K562 (cell line): ENCODE results near the gene CFAP410. TPM values are rescaled to one million over a fixed set of nuclear protein-coding genes. Genes with fewer than 3 reads are reported as not detected.

ENCODE experiments used
- ATAC-seq: fragments of 200-7000 bp; cut with Tn5 transposase; 3 replicates; pipeline ENCODE4 v1.9.1; 2020; ENCODE audit warnings: moderate library complexity
- BruUV-seq: library from RNA; stranded (reverse); fragments of 400-500 nt; replicated peaks from 2 replicates; lab custom pipeline; 2021; lab: Mats Ljungman, UMichigan
- CTCF ChIA-PET: fragments of 300-600 bp; formaldehyde crosslinking; extraction: SDS; loops from one replicate; lab custom pipeline; 2021; ENCODE audit warnings: low intra/inter-chr PET ratio; lab: Yijun Ruan, JAX
- POLR2A ChIA-PET: fragments of 300-600, 350-650 bp; sonication (Branson Sonifier 250); formaldehyde crosslinking; extraction: SDS; loops from one replicate; lab custom pipeline; 2021; ENCODE audit warnings: antibody characterized with exemption, inconsistent platforms; lab: Yijun Ruan, JAX
- DNase-seq, 4 experiments: peaks; one replicate each; pipeline versions ENCODE4 v3.0.0 to v3.0.0-alpha.2; 2011 to 2018; ENCODE audit warnings: low spot score in 3 of 4, mixed read lengths in 3 of 4; ENCODE audit errors: extremely low read depth in 1 of 4
- FAIRE-seq: peaks from 2 replicates; lab custom pipeline; 2011; peaks lifted over from hg19 to GRCh38; lab: Jason Lieb, UNC
- H2AFZ ChIP-seq: 2 replicates; pipeline ENCODE4 v1.6.0; 2011; ENCODE audit warnings: low read depth, low read length, control low read depth, inconsistent platforms
- H3K27ac ChIP-seq: fragments of 200-600 bp; 3 replicates; pipeline ENCODE4 v1.8.0; 2011; ENCODE audit warnings: low read depth, mild to moderate bottlenecking, control low read depth, inconsistent platforms, low read length, moderate library complexity, mixed read lengths; ENCODE audit errors: extremely low read depth
- H3K27me3 ChIP-seq, 2 experiments: fragments of 300-600 bp in 1 of 2; 2 replicates in 1 of 2; 3 replicates in 1 of 2; pipeline versions ENCODE4 v1.6.0 to v1.8.0; 2011; ENCODE audit warnings: inconsistent platforms in 2 of 2, low read length in 2 of 2, mild to moderate bottlenecking in 1 of 2, mixed read lengths in 1 of 2, moderate library complexity in 1 of 2; ENCODE audit not compliant: control insufficient read depth in 2 of 2, insufficient read depth in 2 of 2
- H3K36me3 ChIP-seq: fragments of 300-600 bp; 3 replicates; pipeline ENCODE4 v1.8.0; 2011; ENCODE audit warnings: mild to moderate bottlenecking, low read length, inconsistent platforms; ENCODE audit not compliant: control insufficient read depth, insufficient read depth
- H3K4me1 ChIP-seq, 2 experiments: fragments of 200-600 bp in 1 of 2; replicated peaks in 1 of 2; 2 replicates in 1 of 2; 3 replicates in 1 of 2; pipeline versions ENCODE4 v1.5.1 to v1.8.0; 2011; ENCODE audit warnings: inconsistent platforms in 2 of 2, low read length in 2 of 2, mild to moderate bottlenecking in 1 of 2, mixed read lengths in 1 of 2, moderate library complexity in 1 of 2; ENCODE audit not compliant: control insufficient read depth in 2 of 2, insufficient read depth in 2 of 2
- H3K4me2 ChIP-seq: 2 replicates; pipeline ENCODE4 v1.6.1; 2011; ENCODE audit warnings: low read length, control low read depth, inconsistent platforms, mixed read lengths; ENCODE audit not compliant: insufficient read depth
- H3K4me3 ChIP-seq: fragments of 200-600 bp; sonication (generic), shearing (Covaris generic); 2 replicates; pipeline ENCODE4 v1.5.1; 2016; ENCODE audit warnings: control low read depth, inconsistent platforms
- H3K79me2 ChIP-seq: fragments of 200-600 bp; 3 replicates; pipeline ENCODE4 v1.8.0; 2011; ENCODE audit warnings: low read length, inconsistent platforms; ENCODE audit not compliant: control insufficient read depth, insufficient read depth
- H3K9ac ChIP-seq, 2 experiments: 2 replicates each; pipeline versions ENCODE4 v1.6.0 to v1.6.1; 2011; ENCODE audit warnings: low read depth in 2 of 2, low read length in 2 of 2, control low read depth in 1 of 2, inconsistent platforms in 1 of 2, mild to moderate bottlenecking in 1 of 2, mixed read lengths in 1 of 2; ENCODE audit not compliant: insufficient read depth in 1 of 2
- H3K9me1 ChIP-seq: one replicate; pipeline ENCODE4 v1.6.0; 2011; ENCODE audit warnings: inconsistent platforms, mild to moderate bottlenecking, low read length, moderate library complexity; ENCODE audit not compliant: control insufficient read depth, insufficient read depth
- H3K9me3 ChIP-seq: replicated peaks from 2 replicates; pipeline ENCODE4 v1.5.1; 2011; ENCODE audit warnings: low read depth, low read length, inconsistent platforms; ENCODE audit not compliant: control insufficient read depth, insufficient read depth
- H4K20me1 ChIP-seq: replicated peaks from 2 replicates; pipeline ENCODE4 v1.6.1; 2011; ENCODE audit warnings: low read length, inconsistent platforms, mixed read lengths; ENCODE audit not compliant: control insufficient read depth, insufficient read depth
- BRD4 ChIP-seq: fragments of 200-600 bp; sonication (generic); IDR thresholded peaks from 2 replicates; pipeline ENCODE4 v1.6.1; 2017; ENCODE audit warnings: inconsistent platforms
- CEBPB ChIP-seq: fragments of 450-650 bp; IDR thresholded peaks from 2 replicates; pipeline ENCODE4 v1.6.1; 2016; ENCODE audit warnings: missing genetic modification characterization, missing compliant biosample characterization
- DNMT1 ChIP-seq: fragments of 450-650 bp; IDR thresholded peaks from 2 replicates; pipeline ENCODE4 v1.6.1; 2016; ENCODE audit warnings: antibody characterized with exemption, mild to moderate bottlenecking
- FOXJ3 ChIP-seq: sonication (generic); formaldehyde crosslinking; IDR thresholded peaks from 2 replicates; pipeline ENCODE4 v1.4.0; 2020; ENCODE audit warnings: mild to moderate bottlenecking, missing genetic modification reagents
- GATAD2B ChIP-seq: fragments of 450-650 bp; IDR thresholded peaks from 2 replicates; pipeline ENCODE4 v1.6.1; 2017; ENCODE audit warnings: mild to moderate bottlenecking, borderline replicate concordance
- HDAC3 ChIP-seq: fragments of 450-650 bp; IDR thresholded peaks from 2 replicates; pipeline ENCODE4 v1.6.1; 2018; ENCODE audit warnings: borderline replicate concordance, mild to moderate bottlenecking, moderate library complexity; ENCODE audit not compliant: partially characterized antibody
- MYC ChIP-seq, 2 experiments: fragments of 250-450 bp in 1 of 2; sonication (Bioruptor Pico) in 1 of 2; IDR thresholded peaks; 2 replicates each; pipeline versions ENCODE4 v1.5.1 to v1.6.1; 2012 to 2021; ENCODE audit warnings: low read depth in 2 of 2, borderline replicate concordance in 1 of 2, improper control_type of control experiment in 1 of 2, low read length in 1 of 2, mild to moderate bottlenecking in 1 of 2, moderate library complexity in 1 of 2
- NUFIP1 ChIP-seq: fragments of 450-650 bp; IDR thresholded peaks from 2 replicates; pipeline ENCODE4 v1.6.1; 2018; ENCODE audit not compliant: partially characterized antibody
- POLR2G ChIP-seq: fragments of 200-400 bp; formaldehyde crosslinking; IDR thresholded peaks from 2 replicates; pipeline ENCODE4 v1.6.1; 2017; ENCODE audit warnings: low read depth, mild to moderate bottlenecking, antibody characterized with exemption, low read length, moderate library complexity
- RHOXF2B ChIP-seq: fragments of 250-450 bp; sonication (Bioruptor Pico); conservative IDR thresholded peaks from 2 replicates; pipeline ENCODE4 v1.5.1; 2021
- TEAD1 ChIP-seq, 2 experiments: fragments of 450-650 bp in 1 of 2; sonication (generic) in 1 of 2; formaldehyde crosslinking; IDR thresholded peaks; 2 replicates each; pipeline versions ENCODE4 v1.4.0 to v1.8.0; 2020 to 2022; ENCODE audit warnings: mild to moderate bottlenecking in 2 of 2, missing genetic modification reagents in 1 of 2
- ZNF644 ChIP-seq: fragments of 200-800 bp; sonication (Bioruptor generic); IDR thresholded peaks from 2 replicates; pipeline ENCODE4 v1.6.1; 2016; ENCODE audit warnings: low read depth, missing genetic modification characterization, missing compliant biosample characterization
- WGBS: fragments of 100-300 bp; shearing (Covaris generic); methylation state at CpG from one replicate; pipeline ENCODE4 v1.1.6; 2016; ENCODE audit warnings: low coverage, mixed read lengths; ENCODE audit not compliant: insufficient coverage; ENCODE audit errors: missing lambda C conversion rate; 5-methylcytosine and 5-hydroxymethylcytosine counted together
- in situ Hi-C: fragments of 300-500 bp; cut with MboI; formaldehyde crosslinking; loops from 4 replicates; pipeline ENCODE4 v1.15.0; 2018; ENCODE audit warnings: inconsistent platforms, mixed read lengths
- intact Hi-C: fragments of 100-400 bp; cut with micrococcal nuclease; formaldehyde crosslinking; loops from 2 replicates; pipeline ENCODE4 v1.14.2; 2022
- polyA plus RNA-seq, 8 experiments: library from polyadenylated mRNA; depleted of rRNA in 4 of 8; stranded (reverse) in 5 of 8; unstranded in 3 of 8; fragments of >200 nt; fragmentation: Nextera tagmentation in 2 of 8; fragmentation: Illumina TruSeq in 1 of 8; extraction: Ambion mirVana in 2 of 8; extraction: Trizol in 1 of 8; gene quantifications; 2 replicates each; pipeline versions ENCODE4 v1.2.1 to v1.2.3, GENCODE V29; 2011 to 2014; ENCODE audit warnings: inconsistent platforms in 1 of 8, missing spikeins in 1 of 8
- total RNA-seq, 7 experiments: library from RNA; depleted of rRNA in 6 of 7; stranded (reverse); fragments of >200 nt in 6 of 7; fragmentation: Illumina TruSeq in 2 of 7; extraction: Trizol in 2 of 7; gene quantifications; 2 replicates each; pipeline versions ENCODE4 v1.2.1 to v1.2.3, GENCODE V29; 2011 to 2021; ENCODE audit warnings: low replicate concordance in 1 of 7
- TF ChIP-seq, protein P1 (sequence below), 2 experiments: fragments of 150-350 bp in 1 of 2; IDR thresholded peaks; 2 replicates each; pipeline ENCODE4 v1.6.1; 2012 to 2016; ENCODE audit warnings: low read depth in 2 of 2, low read length in 2 of 2, mild to moderate bottlenecking in 1 of 2, moderate library complexity in 1 of 2

CFAP410 gene
- total and polyA plus RNA-seq, 9 of the 15 experiments (the other 6 are each of a cell fraction or from before 2014, with no cell fraction given): 0.07 to 17.3 (median 2.3) TPM

DNA sequence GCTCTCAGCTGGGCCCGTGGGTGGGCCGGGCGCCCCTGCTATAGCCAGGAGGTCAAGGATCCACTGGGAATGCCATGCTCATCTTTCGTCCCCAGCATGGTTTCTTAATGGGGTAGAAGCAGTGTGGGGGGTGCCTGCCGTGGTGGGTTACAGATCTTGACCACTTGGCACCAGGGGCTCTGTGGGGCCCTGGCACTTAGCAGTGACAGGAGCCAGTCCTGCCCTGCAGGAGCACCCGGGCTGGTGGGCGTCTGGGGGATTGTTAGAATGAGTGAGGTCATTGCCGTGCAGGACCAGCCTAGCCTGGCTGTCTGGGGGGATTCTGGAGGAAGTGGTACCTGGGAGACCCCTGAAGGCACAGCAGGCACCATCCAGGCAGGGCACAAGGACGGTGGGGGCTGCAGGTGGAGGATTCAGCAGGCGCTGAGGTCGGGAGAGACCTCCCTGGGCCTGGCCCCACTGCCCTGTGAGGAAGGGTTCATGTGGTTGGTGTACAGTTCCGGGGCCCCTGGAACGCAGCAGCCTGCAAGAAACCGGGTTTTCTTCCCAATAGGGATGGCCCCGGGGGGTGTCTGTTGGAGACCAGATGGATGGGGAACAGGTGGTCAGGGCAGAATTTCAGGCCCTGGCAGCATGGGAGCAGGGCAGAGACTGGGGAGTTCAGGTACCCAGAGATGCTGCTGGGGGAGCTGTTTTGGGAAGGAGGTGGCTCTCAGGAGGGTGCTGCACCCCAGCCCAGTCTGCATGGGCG lies 48.7 kb downstream of the CFAP410 start:
- Histone ChIP-seq H3K9ac (no peak overlapping the region), H3K27me3 (peaks cover 16 to 74% of the 10 kb centered on the region in 2 experiments; a peak in 4 of 5 replicates), H3K4me1 (peaks cover 0 to 67% of the 10 kb centered on the region in 2 experiments; a peak in 3 of 5 replicates), H4K20me1 (peaks cover 20% of the 10 kb centered on the region), H3K27ac (no peak overlapping the region), H3K36me3 (no peaks in the 10 kb centered on the region), H3K79me2 (no peaks in the 10 kb centered on the region), H3K9me3 (no peaks in the 10 kb centered on the region), H3K4me2 (no peak overlapping the region), H2AFZ (no peak overlapping the region), H3K4me3 (no peak overlapping the region), H3K9me1 (peaks cover 3% of the 10 kb centered on the region)
- DNase-seq: no peak
- in situ Hi-C loops (loop anchor here (25.0 kb wide), 1 partner anchor 128 kb away; no protein-coding TSS in a partner anchor), intact Hi-C loops (no loop called here)
- WGBS: 1% methylated on average over 16 of the region's 16 CpGs
- ChIA-PET POLR2A (no interaction called here), CTCF (no interaction called here)
- no peak for ATAC-seq
- TF ChIP-seq CEBPB (tag) (no peak), MYC (IDR thresholded peaks at IDR 0.05; ENCODE audit: low read depth, low read length) (no peak), MYC (CRISPR knock-in tag; IDR thresholded peaks at IDR 0.05; ENCODE audit: borderline replicate concordance, low read depth) (no peak), DNMT1 (no peak), ZNF644 (no peak), NUFIP1 (no peak), POLR2G (no peak), FOXJ3 (CRISPR knock-in tag) (no peak), BRD4 (no peak), GATAD2B (no peak), TEAD1 (CRISPR knock-in tag; IDR thresholded peaks at IDR 0.05) (no peak), RHOXF2B (CRISPR knock-in tag) (no peak), HDAC3 (no peak)
- TF ChIP-seq, protein P1, sequence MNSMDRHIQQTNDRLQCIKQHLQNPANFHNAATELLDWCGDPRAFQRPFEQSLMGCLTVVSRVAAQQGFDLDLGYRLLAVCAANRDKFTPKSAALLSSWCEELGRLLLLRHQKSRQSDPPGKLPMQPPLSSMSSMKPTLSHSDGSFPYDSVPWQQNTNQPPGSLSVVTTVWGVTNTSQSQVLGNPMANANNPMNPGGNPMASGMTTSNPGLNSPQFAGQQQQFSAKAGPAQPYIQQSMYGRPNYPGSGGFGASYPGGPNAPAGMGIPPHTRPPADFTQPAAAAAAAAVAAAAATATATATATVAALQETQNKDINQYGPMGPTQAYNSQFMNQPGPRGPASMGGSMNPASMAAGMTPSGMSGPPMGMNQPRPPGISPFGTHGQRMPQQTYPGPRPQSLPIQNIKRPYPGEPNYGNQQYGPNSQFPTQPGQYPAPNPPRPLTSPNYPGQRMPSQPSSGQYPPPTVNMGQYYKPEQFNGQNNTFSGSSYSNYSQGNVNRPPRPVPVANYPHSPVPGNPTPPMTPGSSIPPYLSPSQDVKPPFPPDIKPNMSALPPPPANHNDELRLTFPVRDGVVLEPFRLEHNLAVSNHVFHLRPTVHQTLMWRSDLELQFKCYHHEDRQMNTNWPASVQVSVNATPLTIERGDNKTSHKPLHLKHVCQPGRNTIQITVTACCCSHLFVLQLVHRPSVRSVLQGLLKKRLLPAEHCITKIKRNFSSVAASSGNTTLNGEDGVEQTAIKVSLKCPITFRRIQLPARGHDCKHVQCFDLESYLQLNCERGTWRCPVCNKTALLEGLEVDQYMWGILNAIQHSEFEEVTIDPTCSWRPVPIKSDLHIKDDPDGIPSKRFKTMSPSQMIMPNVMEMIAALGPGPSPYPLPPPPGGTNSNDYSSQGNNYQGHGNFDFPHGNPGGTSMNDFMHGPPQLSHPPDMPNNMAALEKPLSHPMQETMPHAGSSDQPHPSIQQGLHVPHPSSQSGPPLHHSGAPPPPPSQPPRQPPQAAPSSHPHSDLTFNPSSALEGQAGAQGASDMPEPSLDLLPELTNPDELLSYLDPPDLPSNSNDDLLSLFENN (IDR thresholded peaks at IDR 0.05; ENCODE audit: low read depth in 2 of 2, low read length in 2 of 2): no peak
- no peak for FAIRE-seq
- no TSS peak for BruUV-seq
